ENCODE results near the gene DNM1.
"Not testable (repeated sequence)": the region's sequence is repeated elsewhere in the genome, so short reads cannot be mapped to it uniquely, and the experiment has no call there.

The DNM1 gene

GRCh38 chr9:128222026-128222425 lies 18.8 kb downstream of the DNM1 start:
- TF ChIP-seq CTCF (IDR thresholded peaks at IDR 0.05; ENCODE audit: borderline replicate concordance, insufficient read depth, low read depth, low read length): no peak
- no peak overlapping the region for H3K4me3 ChIP-seq (ENCODE audit: low read depth, low read length)

- no peak for TF ChIP-seq CTCF (IDR thresholded peaks at IDR 0.05; ENCODE audit: borderline replicate concordance, insufficient read depth, low read depth, low read length)
- no peak overlapping the region for H3K4me3 ChIP-seq (ENCODE audit: low read depth, low read length)
Measured at GRCh38 chr9:128222880-128223670, 19.9 kb downstream of the DNM1 start.

GRCh38 chr9:128224877-128225276 lies 21.7 kb downstream of the DNM1 start:
- TF ChIP-seq CTCF (IDR thresholded peaks at IDR 0.05; ENCODE audit: borderline replicate concordance, insufficient read depth, low read depth, low read length): no peak
- no peak overlapping the region for H3K4me3 ChIP-seq (ENCODE audit: low read depth, low read length)

GRCh38 chr9:128225770-128226411 lies 22.7 kb downstream of the DNM1 start:
- no peak for TF ChIP-seq CTCF (IDR thresholded peaks at IDR 0.05; ENCODE audit: borderline replicate concordance, insufficient read depth, low read depth, low read length)
- H3K4me3 ChIP-seq (ENCODE audit: low read depth, low read length): no peak overlapping the region

- no peak for TF ChIP-seq CTCF (IDR thresholded peaks at IDR 0.05; ENCODE audit: borderline replicate concordance, insufficient read depth, low read depth, low read length)
- H3K4me3 ChIP-seq (ENCODE audit: low read depth, low read length): no peak overlapping the region
Measured at GRCh38 chr9:128226412-128226801, 23.2 kb downstream of the DNM1 start.

GRCh38 chr9:128230897-128231296 lies 27.7 kb downstream of the DNM1 start:
- H3K4me3 ChIP-seq (ENCODE audit: low read depth, low read length): not testable (repeated sequence)

GRCh38 chr9:128231638-128232527 lies 28.7 kb downstream of the DNM1 start:
- H3K4me3 ChIP-seq (ENCODE audit: low read depth, low read length): no peak overlapping the region
- no peak for TF ChIP-seq CTCF (IDR thresholded peaks at IDR 0.05; ENCODE audit: borderline replicate concordance, insufficient read depth, low read depth, low read length)
